ENCODE measurements around the gene PLEKHG1. TPM values are rescaled to one million over a fixed set of nuclear protein-coding genes. Genes with fewer than 3 reads are reported as not detected.

PLEKHG1 gene
- total RNA-seq, result 1 to 10 TPM in 1 of 2 experiments, under 1 TPM in 1; 0.43 to 1.2 TPM

GRCh38 chr6:150599199-150600009 is at the start of gene PLEKHG1:
Gene PLEKHG1 (plus strand): TSS chr6:150599885. CDS start chr6:150733682, 133,797 bp downstream.

Other genes starting within 250 kb of the PLEKHG1 start
- not detected for gene IYD, start 230.9 kb upstream of the PLEKHG1 start, total RNA-seq